Esophagus muscularis mucosa (tissue), 4 donors: Measurements from ENCODE around the gene SLC22A17. TPM values are rescaled to one million over a fixed set of nuclear protein-coding genes. Genes with fewer than 3 reads are reported as not detected.
"Not testable (repeated sequence)": the region's sequence is repeated elsewhere in the genome, so short reads cannot be mapped to it uniquely, and the experiment has no call there.

Source experiments
- DNase-seq: peaks from one replicate; pipeline ENCODE4 v3.0.0-alpha.2; 2017; ENCODE audit errors: extremely low spot score
- H3K27ac ChIP-seq, 4 donors: fragments of 200-600 bp; sonication (generic); replicated peaks in 1 of 4; 1 replicate in 3 of 4; 2 replicates in 1 of 4; pipeline ENCODE4 v1.5.1; 2016 to 2019; ENCODE audit warnings: mild to moderate bottlenecking in 1 of 4
- H3K27me3 ChIP-seq, 4 donors: fragments of 200-600 bp; sonication (generic); one replicate each; pipeline versions ENCODE4 v1.5.1 to v1.6.0; 2016 to 2019
- H3K36me3 ChIP-seq, 4 donors: fragments of 200-600 bp; sonication (generic); one replicate each; pipeline ENCODE4 v1.5.1; 2016 to 2019
- H3K4me1 ChIP-seq, 4 donors: fragments of 200-600 bp; sonication (generic); one replicate each; pipeline ENCODE4 v1.5.1; 2016 to 2019
- H3K4me3 ChIP-seq, 4 donors: fragments of 200-600 bp; sonication (generic); 1 replicate in 2 of 4; 2 replicates in 2 of 4; pipeline ENCODE4 v1.5.1; 2016 to 2019; ENCODE audit warnings: mild to moderate bottlenecking in 4 of 4, moderate library complexity in 1 of 4
- H3K9me3 ChIP-seq, 4 donors: fragments of 200-600 bp; sonication (generic); 1 replicate in 3 of 4; 2 replicates in 1 of 4; pipeline ENCODE4 v1.5.1; 2016 to 2019
- EP300 ChIP-seq: sonication (generic); formaldehyde crosslinking; IDR thresholded peaks from one replicate; pipeline ENCODE4 v1.6.1; 2017; ENCODE audit warnings: antibody characterized with exemption
- POLR2A ChIP-seq: fragments of 450-650 bp; IDR thresholded peaks from one replicate; pipeline ENCODE4 v1.6.1; 2017; ENCODE audit warnings: antibody characterized with exemption, moderate library complexity, mild to moderate bottlenecking, low read depth
- POLR2AphosphoS5 ChIP-seq, 2 donors: sonication (generic); formaldehyde crosslinking; IDR thresholded peaks; one replicate each; pipeline ENCODE4 v1.6.1; 2017; ENCODE audit warnings: antibody characterized with exemption in 2 of 2
- WGBS: methylation state at CpG from one replicate; pipeline ENCODE4 v1.1.5; 2018; 5-methylcytosine and 5-hydroxymethylcytosine counted together
- intact Hi-C: fragments of 100-400 bp; cut with DNase I; formaldehyde crosslinking; loops from one replicate; pipeline ENCODE4 v1.15.1; 2023
- total RNA-seq, 4 donors: library from RNA; depleted of rRNA; stranded (reverse); fragments of >200 nt; gene quantifications; one replicate each; pipeline versions ENCODE4 v1.1.0 to v1.2.1, GENCODE V29; 2016
- TF ChIP-seq, protein P1 (sequence below), 3 experiments: fragments of 200-600 bp in 2 of 3; fragments of 450-650 bp in 1 of 3; sonication (generic) in 2 of 3; IDR thresholded peaks; one replicate each; pipeline ENCODE4 v1.5.1; 2017 to 2019; ENCODE audit warnings: antibody characterized with exemption in 3 of 3, mild to moderate bottlenecking in 2 of 3, moderate library complexity in 1 of 3

SLC22A17 gene
- total RNA-seq, 4 donors from 2014 or later: 12.5 to 36.9 (median 24.9) TPM

GRCh38 chr14:23388996-23389395, 36.3 kb upstream of the SLC22A17 start:
- H3K4me3 ChIP-seq: no peak overlapping the region
- H3K36me3 ChIP-seq: peaks cover 0 to 96% (median 0%) of the 10 kb centered on the region in 4 donors
- H3K4me1 ChIP-seq: no peaks in the 10 kb centered on the region
- TF ChIP-seq POLR2A: no peak
- TF ChIP-seq, protein P1, sequence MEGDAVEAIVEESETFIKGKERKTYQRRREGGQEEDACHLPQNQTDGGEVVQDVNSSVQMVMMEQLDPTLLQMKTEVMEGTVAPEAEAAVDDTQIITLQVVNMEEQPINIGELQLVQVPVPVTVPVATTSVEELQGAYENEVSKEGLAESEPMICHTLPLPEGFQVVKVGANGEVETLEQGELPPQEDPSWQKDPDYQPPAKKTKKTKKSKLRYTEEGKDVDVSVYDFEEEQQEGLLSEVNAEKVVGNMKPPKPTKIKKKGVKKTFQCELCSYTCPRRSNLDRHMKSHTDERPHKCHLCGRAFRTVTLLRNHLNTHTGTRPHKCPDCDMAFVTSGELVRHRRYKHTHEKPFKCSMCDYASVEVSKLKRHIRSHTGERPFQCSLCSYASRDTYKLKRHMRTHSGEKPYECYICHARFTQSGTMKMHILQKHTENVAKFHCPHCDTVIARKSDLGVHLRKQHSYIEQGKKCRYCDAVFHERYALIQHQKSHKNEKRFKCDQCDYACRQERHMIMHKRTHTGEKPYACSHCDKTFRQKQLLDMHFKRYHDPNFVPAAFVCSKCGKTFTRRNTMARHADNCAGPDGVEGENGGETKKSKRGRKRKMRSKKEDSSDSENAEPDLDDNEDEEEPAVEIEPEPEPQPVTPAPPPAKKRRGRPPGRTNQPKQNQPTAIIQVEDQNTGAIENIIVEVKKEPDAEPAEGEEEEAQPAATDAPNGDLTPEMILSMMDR (IDR thresholded peaks at IDR 0.05): no peak
- TF ChIP-seq POLR2AphosphoS5 (IDR thresholded peaks at IDR 0.05): no peak
- TF ChIP-seq EP300: no peak
- no peak overlapping the region for H3K27ac ChIP-seq
- no peaks in the 10 kb centered on the region for H3K9me3 ChIP-seq
- intact Hi-C loops: no loop called here
- no peak for DNase-seq
- 91% methylated on average over 7 of the region's 8 CpGs for WGBS
- H3K27me3 ChIP-seq: no peaks in the 10 kb centered on the region

DNA sequence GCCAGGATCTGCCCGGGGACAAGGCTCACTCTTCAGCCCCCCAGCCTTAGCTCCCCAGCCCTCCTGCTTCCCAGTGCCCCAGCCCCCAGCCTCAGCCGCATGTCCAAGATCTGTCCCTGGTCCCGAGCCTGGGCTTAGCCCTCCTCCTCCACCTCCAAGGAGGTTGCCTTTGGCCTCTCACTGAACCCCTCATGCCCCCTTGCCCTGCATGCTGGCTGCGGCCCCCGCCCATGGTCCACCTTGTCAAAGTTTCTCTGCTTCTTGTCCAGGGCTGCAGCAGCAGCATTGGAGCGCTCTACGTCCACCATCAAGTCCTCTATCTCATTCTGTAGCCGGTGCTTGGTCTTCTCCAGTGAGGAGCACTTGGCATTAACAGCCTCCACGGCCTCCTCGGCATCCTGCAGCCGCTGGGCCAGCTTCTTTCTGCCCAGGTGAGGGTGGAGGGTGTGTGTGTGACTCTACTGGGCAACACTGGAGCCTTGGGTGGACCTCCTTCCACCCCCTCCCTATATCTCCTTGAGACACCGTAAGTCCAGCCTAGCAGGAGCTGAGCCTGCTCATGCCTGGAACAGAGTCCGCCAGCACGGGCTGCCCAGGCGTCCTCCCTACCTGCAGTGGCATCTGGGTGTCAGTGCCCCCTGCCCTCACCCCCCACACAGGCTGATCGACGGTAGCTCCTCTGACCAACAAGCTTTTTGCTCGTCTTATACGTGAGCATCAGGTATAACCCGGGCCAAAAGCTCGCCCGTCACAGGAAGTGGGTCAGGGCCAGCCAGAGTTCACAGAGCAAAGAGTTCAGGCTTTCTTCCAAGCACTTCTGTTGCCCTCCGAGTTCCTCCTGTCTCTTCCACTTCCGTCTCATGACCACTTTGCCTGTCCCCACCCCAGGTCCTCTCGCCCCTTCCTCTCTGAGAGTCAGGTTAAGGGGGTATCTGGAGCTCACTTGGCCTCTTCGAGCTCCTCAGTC, 35.5 kb upstream of the SLC22A17 start:
- no peaks in the 10 kb centered on the region for H3K27me3 ChIP-seq
- no peak overlapping the region for H3K27ac ChIP-seq
- no peaks in the 10 kb centered on the region for H3K4me1 ChIP-seq
- no peaks in the 10 kb centered on the region for H3K9me3 ChIP-seq
- 82% methylated on average over 22 of the region's 26 CpGs for WGBS
- H3K4me3 ChIP-seq: no peak overlapping the region
- TF ChIP-seq POLR2A (no peak), EP300 (no peak), POLR2AphosphoS5 (IDR thresholded peaks at IDR 0.05) (no peak)
- TF ChIP-seq, protein P1 (IDR thresholded peaks at IDR 0.05): no peak
- H3K36me3 ChIP-seq: peaks cover 0 to 96% (median 0%) of the 10 kb centered on the region in 4 donors
- intact Hi-C loops: no loop called here
- no peak for DNase-seq

DNA sequence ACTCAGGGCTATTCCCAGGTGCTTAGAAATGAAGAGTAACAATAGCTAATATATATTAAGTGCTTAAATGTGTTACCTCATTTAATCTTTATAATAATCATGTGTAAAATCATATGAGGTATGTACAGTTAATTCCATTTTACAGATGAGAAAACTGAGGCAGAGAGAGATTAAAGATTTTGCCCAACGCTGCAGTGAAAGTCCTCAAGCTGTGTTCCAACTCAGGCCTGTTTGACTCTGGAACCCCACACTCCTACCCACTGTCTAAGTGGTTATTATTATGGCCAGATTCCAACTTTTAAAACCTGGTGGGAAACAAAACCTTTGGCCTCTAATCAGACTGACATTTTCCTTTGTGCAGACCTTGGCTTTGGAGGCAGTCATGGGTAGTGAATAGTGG, 34.3 kb upstream of the SLC22A17 start:
- intact Hi-C loops: no loop called here
- Histone ChIP-seq H3K4me1 (no peaks in the 10 kb centered on the region), H3K27me3 (no peaks in the 10 kb centered on the region), H3K36me3 (peaks cover 0 to 96% (median 0%) of the 10 kb centered on the region in 4 donors), H3K9me3 (no peaks in the 10 kb centered on the region), H3K27ac (no peak overlapping the region), H3K4me3 (no peak overlapping the region)
- WGBS: 88% methylated on average over 1 of the region's 1 CpG
- no peak for DNase-seq
- TF ChIP-seq, protein P1 (IDR thresholded peaks at IDR 0.05): no peak
- TF ChIP-seq POLR2AphosphoS5 (IDR thresholded peaks at IDR 0.05): no peak

DNA sequence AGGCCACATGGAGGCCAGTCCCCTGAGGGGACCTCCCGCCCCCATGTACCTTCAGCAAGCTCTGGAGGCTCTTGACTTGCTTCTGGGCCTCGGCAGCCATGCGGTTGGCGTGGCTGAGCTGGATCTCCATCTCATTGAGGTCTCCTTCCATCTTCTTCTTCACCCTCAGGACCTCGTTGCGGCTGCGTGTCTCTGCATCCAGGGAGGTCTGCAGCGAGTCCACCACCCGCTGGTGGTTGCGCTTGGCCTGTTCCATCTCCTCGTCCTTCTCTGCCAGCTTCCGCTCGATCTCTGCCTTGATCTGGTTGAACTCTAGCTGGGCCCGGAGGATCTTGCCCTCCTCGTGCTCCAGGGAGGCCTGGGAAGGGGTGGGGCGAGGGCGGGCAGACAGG, 33.6 kb upstream of the SLC22A17 start:
- H3K9me3 ChIP-seq, H3K27me3 ChIP-seq, H3K4me1 ChIP-seq, DNase-seq, H3K27ac ChIP-seq, intact Hi-C loops, H3K4me3 ChIP-seq: not testable (repeated sequence)
- 87% methylated on average over 16 of the region's 17 CpGs for WGBS
- peaks cover 0 to 96% (median 0%) of the 10 kb centered on the region in 4 donors for H3K36me3 ChIP-seq

DNA sequence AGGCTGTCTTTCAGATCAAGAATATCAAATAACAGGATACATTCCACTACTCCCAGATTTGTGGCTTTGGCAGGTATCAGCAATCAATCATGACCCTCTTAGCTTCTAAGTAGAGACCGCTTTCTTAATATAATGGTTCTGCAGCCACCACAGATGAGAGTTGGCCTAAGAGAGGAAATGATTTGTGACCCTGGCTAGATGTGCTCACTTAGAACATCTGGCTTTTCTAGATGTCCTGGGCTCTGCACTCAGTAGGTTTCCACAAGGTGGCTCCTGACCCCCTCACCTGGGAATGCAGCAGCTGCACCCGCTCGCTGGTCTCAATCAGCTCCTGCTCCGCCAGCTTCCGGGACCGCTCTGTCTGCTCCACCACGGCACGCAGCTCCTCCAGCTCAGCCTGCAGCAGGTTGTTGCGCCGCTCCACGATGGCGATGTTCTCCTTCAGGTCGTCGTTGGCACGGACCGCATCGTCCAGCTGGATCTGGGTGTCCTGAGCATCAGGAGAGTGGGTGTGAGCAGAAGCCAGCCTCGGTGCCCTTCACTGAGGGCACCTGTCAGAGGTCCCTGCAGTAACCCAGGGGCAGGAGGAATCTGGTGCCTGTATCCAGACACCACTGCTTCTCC, 33.1 kb upstream of the SLC22A17 start:
- intact Hi-C loops: no loop called here
- no peak overlapping the region for H3K4me3 ChIP-seq
- peaks cover 0 to 96% (median 0%) of the 10 kb centered on the region in 4 donors for H3K36me3 ChIP-seq
- TF ChIP-seq EP300: no peak
- no peak for DNase-seq
- WGBS: 89% methylated on average over 18 of the region's 18 CpGs
- H3K9me3 ChIP-seq: no peaks in the 10 kb centered on the region
- peaks cover 0 to 2% (median 0%) of the 10 kb centered on the region in 4 donors for H3K4me1 ChIP-seq
- H3K27ac ChIP-seq: no peak overlapping the region
- no peaks in the 10 kb centered on the region for H3K27me3 ChIP-seq
